ENCODE data around the gene HRG.

The HRG gene

GRCh38 chr3:186639778-186640472, 25.9 kb upstream of the HRG start, which contains the start of gene FETUB:
TSS of gene FETUB (plus strand) at chr3:186640399. CDS start at chr3:186640461, 62 bp downstream.
- no peak for DNase-seq

- no peak for DNase-seq
Measured at GRCh38 chr3:186640473-186640818, 25.4 kb upstream of the HRG start.

GRCh38 chr3:186640929-186641328, 24.9 kb upstream of the HRG start:
- DNase-seq: no peak

- DNase-seq: no peak
Measured at GRCh38 chr3:186642014-186642413, 23.8 kb upstream of the HRG start.

GRCh38 chr3:186643493-186643892, 22.3 kb upstream of the HRG start:
- DNase-seq: no peak

- DNase-seq: no peak
Measured at GRCh38 chr3:186644683-186645082, 21.1 kb upstream of the HRG start.

DNA sequence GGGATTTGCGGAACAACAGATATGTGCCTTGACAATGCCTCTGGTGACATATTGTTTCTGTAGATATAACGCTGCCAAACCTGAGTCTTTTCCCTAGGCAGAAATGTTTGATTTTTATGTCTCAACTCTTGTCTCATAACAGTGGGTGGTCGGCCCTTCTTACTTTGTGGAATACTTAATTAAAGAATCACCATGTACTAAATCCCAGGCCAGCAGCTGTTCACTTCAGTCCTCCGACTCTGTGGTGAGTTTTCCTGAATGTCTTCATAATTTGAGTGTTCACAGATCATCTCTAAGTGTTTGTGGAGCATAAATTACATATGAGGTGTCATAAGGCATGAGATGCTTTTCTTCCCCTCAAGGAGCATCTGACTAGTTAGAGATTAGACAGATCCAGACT, 19.7 kb upstream of the HRG start:
- DNase-seq: no peak

DNA sequence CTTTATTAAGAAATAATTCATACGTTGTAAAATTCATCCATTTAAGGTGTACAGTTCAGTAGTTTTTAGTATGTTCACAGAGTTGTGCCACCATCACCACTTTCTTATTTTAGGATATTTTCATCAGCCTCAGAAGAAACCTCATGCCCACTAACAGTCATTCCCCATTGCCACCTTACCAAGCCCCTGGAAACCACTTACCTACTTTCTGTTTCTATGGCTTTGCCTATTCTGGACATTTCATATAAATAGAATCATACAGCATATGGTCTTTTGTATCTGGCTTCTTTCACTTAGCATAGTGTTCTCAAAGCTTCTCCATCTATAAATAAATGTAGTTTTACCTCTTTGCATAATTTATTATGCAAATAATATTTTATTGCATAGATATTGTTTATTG, 19.0 kb upstream of the HRG start:
- DNase-seq: no peak

GRCh38 chr3:186648851-186649250, 17.0 kb upstream of the HRG start:
- no peak for DNase-seq

- no peak for DNase-seq
Measured at GRCh38 chr3:186651678-186652215, 14.1 kb upstream of the HRG start.

DNA sequence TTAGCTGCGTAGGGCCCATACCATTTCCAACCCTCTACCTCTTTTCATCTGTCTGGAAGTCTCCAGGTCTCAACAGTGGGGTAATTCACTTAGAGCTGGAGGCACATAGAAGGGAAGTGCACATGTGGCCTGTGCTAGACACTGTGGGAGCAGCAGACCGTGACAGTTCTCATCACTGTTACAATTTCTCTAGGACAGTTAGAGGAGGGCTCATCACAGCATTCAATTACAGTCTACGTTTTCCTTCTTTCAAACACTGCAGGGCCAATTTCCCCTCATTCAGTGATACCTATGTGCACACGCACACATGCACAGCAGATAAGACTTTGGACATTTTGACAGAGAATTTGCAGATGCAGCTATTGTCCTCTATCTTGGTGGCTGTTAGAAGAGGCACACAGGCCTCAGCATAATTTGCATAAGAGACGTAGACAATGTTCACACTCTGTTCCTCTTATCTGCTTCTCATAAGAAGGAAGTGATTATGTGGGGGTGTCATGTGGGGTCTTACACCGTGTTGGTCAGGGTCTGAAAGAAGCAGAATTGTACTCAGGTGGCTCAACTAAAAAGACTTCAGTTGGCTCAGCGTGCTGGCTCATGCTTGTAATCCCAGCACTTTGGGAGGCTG, 12.6 kb upstream of the HRG start:
- no peak for DNase-seq

DNA sequence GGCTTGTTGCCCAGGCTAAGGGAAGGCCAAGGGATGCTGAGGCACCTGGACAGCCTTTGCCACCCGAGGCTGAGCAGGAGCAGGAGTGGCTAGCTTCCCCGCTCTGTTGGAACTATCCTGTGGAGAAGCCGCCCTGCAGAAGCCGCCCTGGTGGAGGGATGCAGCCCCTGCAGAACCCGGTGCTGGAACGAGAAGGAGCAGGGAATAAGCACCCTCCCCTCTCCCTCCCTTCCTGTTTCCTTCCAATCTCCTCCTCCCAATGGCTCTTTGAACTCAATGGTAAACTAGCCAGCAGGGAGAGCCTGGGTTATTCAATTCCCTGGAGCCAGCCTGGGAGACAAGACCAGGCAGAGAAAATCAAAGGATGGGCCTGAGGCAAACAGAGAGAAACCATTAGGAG, 11.8 kb upstream of the HRG start:
- DNase-seq: no peak

GRCh38 chr3:186663361-186664118, 2.3 kb upstream of the HRG start:
- no peak for DNase-seq

- DNase-seq: no peak
Measured at GRCh38 chr3:186664119-186664495, 1.7 kb upstream of the HRG start.

DNA sequence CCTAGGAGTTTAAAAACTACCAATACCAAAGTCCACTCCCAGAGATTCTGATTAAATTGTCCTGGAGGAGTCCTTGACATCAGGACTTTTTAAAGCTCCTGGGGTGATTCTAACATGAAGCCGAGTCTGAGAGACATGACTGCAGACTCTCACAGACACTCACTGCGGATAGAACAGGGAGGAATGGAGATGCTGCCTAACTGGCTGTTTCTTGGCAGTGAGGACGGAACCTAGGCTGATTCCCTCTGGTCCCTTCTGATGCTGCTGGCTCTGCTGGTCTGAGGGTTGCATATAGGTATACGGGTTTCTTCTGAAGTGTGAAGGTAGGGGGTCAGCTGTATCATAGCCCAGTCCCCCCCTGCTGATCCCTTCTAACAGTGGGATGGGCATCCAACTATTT, 1.3 kb upstream of the HRG start:
- DNase-seq: no peak

- DNase-seq: no peak
Measured at GRCh38 chr3:186668426-186668825, 2.6 kb downstream of the HRG start.

DNA sequence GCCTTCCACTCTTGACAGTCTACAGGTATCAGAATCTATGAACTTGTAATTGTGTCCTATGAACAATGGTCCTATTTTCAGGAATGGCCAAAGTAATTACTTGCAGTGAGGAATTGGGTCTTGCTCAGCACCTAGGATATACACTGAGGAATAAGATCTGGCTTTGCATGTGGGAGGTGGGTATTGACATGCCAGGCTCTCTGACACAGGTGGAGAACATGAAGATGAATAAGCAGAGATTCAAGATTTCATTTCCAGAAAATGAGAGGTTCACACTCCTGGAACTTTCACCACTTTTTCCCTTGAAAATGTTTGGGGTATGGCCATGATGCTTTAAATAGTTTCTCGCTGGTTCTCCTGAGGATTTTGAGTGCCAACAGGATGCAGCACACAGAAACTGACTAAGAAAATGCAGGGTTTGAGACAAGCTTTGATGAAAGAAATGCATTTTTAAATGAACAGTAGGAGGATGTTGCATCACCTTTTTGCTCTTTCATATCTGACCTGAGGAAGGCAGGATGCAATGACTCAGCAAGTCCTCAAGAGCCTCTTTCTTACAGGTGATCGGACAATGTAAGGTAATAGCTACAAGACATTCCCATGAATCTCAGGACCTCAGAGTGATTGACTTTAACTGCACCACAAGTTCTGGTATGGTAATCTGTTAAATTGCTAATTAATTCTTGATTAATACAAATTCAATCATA, 3.7 kb downstream of the HRG start:
- no peak for DNase-seq

GRCh38 chr3:186670155-186670554, 4.3 kb downstream of the HRG start:
- DNase-seq: no peak

DNA sequence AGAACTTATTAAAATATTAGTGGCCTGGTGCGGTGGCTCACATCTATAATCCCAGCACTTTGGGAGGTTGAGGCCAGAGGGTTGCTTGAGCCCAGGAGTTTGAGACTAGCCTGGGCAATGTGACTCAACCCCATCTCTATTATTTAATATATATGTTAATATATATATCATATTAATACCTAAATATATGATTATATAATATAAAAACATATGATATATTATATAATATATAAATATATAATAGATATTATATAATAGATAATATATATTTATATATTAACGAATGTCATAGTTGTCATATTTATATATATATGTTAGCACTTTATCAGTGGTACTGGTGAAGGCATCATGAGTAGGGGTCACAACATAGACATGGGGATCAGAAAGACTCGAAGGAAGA, 5.2 kb downstream of the HRG start:
- DNase-seq: no peak

DNA sequence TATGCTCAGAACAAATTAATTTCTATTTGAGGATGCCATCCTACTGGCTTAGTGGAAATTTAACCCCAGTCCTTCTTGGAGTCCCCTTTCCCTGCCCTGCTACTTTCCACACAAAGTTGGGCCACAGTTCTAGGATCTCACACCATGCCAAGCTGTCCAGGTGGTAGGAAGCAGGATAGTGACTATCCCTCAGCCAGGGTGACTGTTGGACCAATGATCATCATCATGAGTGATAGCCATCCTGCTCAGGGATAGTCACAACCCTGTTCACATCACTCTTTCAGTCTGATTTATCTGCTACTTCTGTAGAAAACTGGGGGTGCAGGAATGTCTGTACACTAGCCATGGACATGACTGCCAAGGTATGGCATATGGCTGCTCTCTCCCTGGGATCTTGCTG, 12.8 kb downstream of the HRG start:
- no peak for DNase-seq

GRCh38 chr3:186679151-186679550, 13.3 kb downstream of the HRG start:
- no peak for DNase-seq

DNA sequence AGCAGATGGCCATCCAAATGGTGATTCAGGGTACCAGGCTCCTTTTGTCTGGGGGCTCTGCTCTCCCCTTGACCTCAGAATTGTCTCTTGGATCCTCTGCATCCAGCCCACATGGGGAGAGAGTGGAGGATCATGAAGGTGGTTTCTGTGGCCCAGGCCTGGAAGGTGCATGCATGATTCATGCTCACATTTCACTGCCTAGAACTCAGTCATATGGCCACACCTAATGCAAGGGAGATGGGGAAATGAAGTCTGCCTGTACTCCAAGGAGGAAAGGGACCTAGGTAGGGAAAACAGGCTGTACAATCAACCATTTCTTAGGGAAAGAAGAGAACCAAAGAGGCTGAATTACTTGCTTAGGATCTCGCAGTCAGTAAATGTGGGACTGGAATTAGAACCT, 15.1 kb downstream of the HRG start:
- no peak for DNase-seq

- no peak for DNase-seq
Measured at GRCh38 chr3:186682812-186683211, 17.0 kb downstream of the HRG start.

Data from KG1 (cell line).